ENCODE measurements around the gene PLA2R1.

DNA sequence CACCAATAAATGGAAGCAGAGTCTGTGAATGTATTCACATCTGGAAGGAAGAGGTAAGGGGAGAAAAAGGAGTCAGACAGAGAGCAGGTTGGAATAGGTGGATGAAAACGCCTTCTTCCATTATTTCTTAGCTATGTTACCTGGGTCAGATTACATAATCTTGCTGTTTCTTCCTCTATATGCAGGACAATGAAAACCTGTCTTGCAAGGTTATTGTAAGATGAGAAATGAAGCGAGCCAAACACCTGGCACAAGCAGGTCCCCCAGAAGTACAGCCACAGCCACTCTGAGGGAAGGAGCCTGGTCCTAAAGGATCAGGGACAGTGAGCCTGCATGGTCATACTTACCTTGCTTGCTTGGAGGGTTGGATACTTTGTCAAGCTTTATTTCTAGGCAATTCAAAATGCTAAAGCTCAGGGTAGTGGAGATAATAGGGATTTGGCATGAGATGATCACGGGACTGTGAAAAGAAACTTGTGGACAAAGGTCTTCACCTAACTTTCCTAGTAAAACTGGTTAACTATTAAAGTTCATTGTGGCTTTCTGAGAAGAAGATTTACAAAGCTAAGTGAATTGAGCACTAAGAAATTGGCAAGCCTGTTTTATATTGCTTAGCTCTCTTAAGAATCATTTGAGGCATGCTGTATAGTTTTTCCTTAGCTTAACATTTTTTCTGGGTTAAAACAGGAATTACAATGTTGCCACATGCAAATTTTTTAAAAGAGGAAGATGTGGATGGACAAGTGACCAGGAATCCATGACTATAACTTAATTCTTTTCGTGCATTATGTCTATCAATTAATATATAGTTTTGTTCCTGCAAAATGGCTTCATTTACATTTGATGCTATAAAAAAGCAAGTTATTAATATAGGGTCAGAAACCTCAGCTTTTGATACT lies 15.7 kb upstream of the PLA2R1 start:
- TF ChIP-seq MXI1 (IDR thresholded peaks at IDR 0.05; ENCODE audit: borderline replicate concordance, low read depth, low read length), result no peak
- no peak for TF ChIP-seq RAD21 (IDR thresholded peaks at IDR 0.05; ENCODE audit: low read length)
- TF ChIP-seq BHLHE40 (IDR thresholded peaks at IDR 0.05; ENCODE audit: low read depth, low read length), result no peak
- TF ChIP-seq MAZ (IDR thresholded peaks at IDR 0.05; ENCODE audit: borderline replicate concordance, low read depth, low read length), result no peak
- no peak for TF ChIP-seq RCOR1 (IDR thresholded peaks at IDR 0.05; ENCODE audit: insufficient replicate concordance, low read length)
- TF ChIP-seq RFX5 (IDR thresholded peaks at IDR 0.05; ENCODE audit: low read depth, low read length), result no peak
- TF ChIP-seq POLR2A (IDR thresholded peaks at IDR 0.05; ENCODE audit: low read depth, low read length), result no peak
- TF ChIP-seq, protein P1, sequence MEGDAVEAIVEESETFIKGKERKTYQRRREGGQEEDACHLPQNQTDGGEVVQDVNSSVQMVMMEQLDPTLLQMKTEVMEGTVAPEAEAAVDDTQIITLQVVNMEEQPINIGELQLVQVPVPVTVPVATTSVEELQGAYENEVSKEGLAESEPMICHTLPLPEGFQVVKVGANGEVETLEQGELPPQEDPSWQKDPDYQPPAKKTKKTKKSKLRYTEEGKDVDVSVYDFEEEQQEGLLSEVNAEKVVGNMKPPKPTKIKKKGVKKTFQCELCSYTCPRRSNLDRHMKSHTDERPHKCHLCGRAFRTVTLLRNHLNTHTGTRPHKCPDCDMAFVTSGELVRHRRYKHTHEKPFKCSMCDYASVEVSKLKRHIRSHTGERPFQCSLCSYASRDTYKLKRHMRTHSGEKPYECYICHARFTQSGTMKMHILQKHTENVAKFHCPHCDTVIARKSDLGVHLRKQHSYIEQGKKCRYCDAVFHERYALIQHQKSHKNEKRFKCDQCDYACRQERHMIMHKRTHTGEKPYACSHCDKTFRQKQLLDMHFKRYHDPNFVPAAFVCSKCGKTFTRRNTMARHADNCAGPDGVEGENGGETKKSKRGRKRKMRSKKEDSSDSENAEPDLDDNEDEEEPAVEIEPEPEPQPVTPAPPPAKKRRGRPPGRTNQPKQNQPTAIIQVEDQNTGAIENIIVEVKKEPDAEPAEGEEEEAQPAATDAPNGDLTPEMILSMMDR (conservative IDR thresholded peaks at IDR 0.05; ENCODE audit: low read depth, low read length), result no peak
- TF ChIP-seq MAFK (IDR thresholded peaks at IDR 0.05; ENCODE audit: low read depth, low read length), result no peak
- TF ChIP-seq, protein P2, sequence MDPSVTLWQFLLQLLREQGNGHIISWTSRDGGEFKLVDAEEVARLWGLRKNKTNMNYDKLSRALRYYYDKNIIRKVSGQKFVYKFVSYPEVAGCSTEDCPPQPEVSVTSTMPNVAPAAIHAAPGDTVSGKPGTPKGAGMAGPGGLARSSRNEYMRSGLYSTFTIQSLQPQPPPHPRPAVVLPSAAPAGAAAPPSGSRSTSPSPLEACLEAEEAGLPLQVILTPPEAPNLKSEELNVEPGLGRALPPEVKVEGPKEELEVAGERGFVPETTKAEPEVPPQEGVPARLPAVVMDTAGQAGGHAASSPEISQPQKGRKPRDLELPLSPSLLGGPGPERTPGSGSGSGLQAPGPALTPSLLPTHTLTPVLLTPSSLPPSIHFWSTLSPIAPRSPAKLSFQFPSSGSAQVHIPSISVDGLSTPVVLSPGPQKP (IDR thresholded peaks at IDR 0.05; ENCODE audit: borderline replicate concordance, low read depth, low read length), result no peak
